ENCODE results near the gene FAU. TPM values are rescaled to one million over a fixed set of nuclear protein-coding genes. Genes with fewer than 3 reads are reported as not detected.

The FAU gene
- total and polyA plus RNA-seq, 9 of the 15 experiments (the other 6 are each of a cell fraction or from before 2014, with no cell fraction given), result 433 to 1,827 (median 942) TPM

- TF ChIP-seq ZNF318 (IDR thresholded peaks at IDR 0.05; ENCODE audit: borderline replicate concordance in 1 of 2, low read depth in 1 of 2), result no peak
- TF ChIP-seq NFE2 (IDR thresholded peaks at IDR 0.05; ENCODE audit: low read depth), result peak; percentile 52; the same call in 1 of the 2 replicates
- TF ChIP-seq E2F4 (CRISPR knock-in tag; IDR thresholded peaks at IDR 0.05; ENCODE audit: low read depth), result peak; percentile 55; the same call in 1 of the 2 replicates
- TF ChIP-seq CBX5 (IDR thresholded peaks at IDR 0.05; ENCODE audit: borderline replicate concordance, low read depth), result peak; percentile 75; the same call in 1 of the 2 replicates
- TF ChIP-seq RBM15 (IDR thresholded peaks at IDR 0.05; ENCODE audit: insufficient read depth, low read length), result no peak
- TF ChIP-seq KLF13 (tag; IDR thresholded peaks at IDR 0.05; ENCODE audit: borderline replicate concordance, low read depth), result peak; percentile 75
- TF ChIP-seq ZC3H11A (IDR thresholded peaks at IDR 0.05; ENCODE audit: low read depth, low read length), result peak; percentile 93; the same call in 1 of the 2 replicates
- peak; percentile 81 for TF ChIP-seq TAF9B (IDR thresholded peaks at IDR 0.05; ENCODE audit: partially characterized antibody)
- TF ChIP-seq BRF1 (IDR thresholded peaks at IDR 0.05; ENCODE audit: borderline replicate concordance, extremely low read depth, insufficient read length), result no peak
- TF ChIP-seq ZBTB17 (CRISPR knock-in tag; IDR thresholded peaks at IDR 0.05), result peak; percentile 69; the same call in 1 of the 2 replicates
- TF ChIP-seq ZBTB12 (CRISPR knock-in tag; IDR thresholded peaks at IDR 0.05), result peak; percentile 49; the same call in 1 of the 2 replicates
- TF ChIP-seq RFX1 (IDR thresholded peaks at IDR 0.05), result no peak
These were observed 25.7 kb downstream of the FAU start, which contains the start of gene VPS51 (continued) for GRCh38 chr11:65095974-65096806.
